NOMO-1 treated with DMSO at 0.1 percent for 48 hours (cell line): ENCODE results near the gene SYTL1.

ENCODE experiments used
- DNase-seq: peaks from one replicate; lab custom pipeline; 2025; ENCODE audit not compliant: unreplicated experiment; lab: John Stamatoyannopoulos, UW

SYTL1 gene

DNA sequence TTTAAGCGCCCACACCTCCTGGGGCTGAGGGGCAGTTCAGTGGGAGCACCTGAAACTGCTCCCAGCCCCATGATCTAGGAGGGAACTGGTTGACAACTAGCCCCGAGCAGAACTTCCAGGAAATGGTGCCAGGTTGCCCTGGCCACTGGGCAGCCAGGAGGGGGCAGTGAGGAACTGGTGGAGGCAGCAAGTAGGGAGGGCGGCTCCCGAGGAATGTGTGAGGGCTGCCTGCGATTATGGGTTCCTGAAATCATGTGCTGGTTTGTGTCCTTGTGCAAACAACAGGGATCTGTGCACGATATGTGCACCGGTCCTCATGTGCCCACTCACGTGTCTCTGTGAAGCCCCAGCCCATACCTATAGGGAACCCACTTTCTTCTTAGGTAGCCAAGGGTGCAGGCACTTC lies 60.5 kb downstream of the SYTL1 start:
- peak; percentile 44 for DNase-seq

DNA sequence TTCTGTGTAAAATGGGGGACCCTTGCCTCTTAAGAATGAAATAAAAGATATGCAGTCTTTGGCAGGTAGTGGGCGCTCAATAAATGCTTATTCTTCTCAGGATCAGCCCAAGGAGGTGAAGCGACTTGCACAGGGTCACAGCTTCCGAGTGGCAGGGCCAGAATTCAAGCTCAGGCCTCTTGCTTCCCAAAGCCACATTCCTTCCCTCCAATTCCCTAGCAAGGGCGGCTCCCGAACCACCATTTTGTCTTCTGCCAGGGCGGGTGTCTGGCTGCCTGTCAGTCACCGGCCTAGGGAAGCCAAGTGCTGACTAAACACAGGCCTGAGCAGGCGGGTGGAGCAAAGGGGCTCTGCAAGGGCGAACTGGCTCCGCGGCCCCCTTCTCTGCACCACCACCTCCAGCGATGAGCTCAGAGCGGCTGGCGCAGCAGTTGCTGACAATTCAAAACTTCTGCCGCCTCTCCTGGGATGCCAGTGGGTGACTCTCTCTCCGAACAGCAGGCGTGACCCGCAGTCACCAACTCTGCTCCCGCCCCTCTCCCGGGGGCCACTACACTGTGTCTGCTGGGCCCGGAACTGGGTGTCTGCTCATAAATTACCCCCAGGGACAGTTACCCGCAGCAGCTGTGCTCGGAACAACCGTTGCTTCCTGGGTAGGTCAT lies 61.4 kb downstream of the SYTL1 start:
- no peak for DNase-seq
